GM12878 (cell line): ENCODE data around the gene ANO6. TPM values are rescaled to one million over a fixed set of nuclear protein-coding genes. Genes with fewer than 3 reads are reported as not detected.

Source experiments
- ATAC-seq: fragments of 200-7000 bp; cut with Tn5 transposase; 3 replicates; pipeline ENCODE4 v1.9.1; 2020; ENCODE audit warnings: mild to moderate bottlenecking, moderate library complexity
- BruUV-seq: library from RNA; stranded (reverse); fragments of 400-500 nt; replicated peaks from 2 replicates; lab custom pipeline; 2021; lab: Mats Ljungman, UMichigan
- CTCF ChIA-PET: fragments of 300-600 bp; sonication (Branson Sonifier 250); formaldehyde crosslinking; extraction: SDS; loops from one replicate; lab custom pipeline; 2021; ENCODE audit warnings: inconsistent platforms; lab: Yijun Ruan, JAX
- POLR2A ChIA-PET: fragments of 350-600 bp; formaldehyde crosslinking; extraction: SDS; loops from one replicate; lab custom pipeline; 2021; ENCODE audit warnings: inconsistent platforms; lab: Charles Lee
- RAD21 ChIA-PET: fragments of 300-600 bp; sonication (Branson Sonifier 250); formaldehyde crosslinking; loops from one replicate; lab custom pipeline; 2023; ENCODE audit warnings: antibody characterized with exemption; ENCODE audit not compliant: unreplicated experiment; lab: Charles Lee
- SMC1A ChIA-PET: fragments of 300-600 bp; sonication (Branson Sonifier 250); formaldehyde crosslinking; loops from one replicate; lab custom pipeline; 2023; ENCODE audit not compliant: unreplicated experiment, uncharacterized antibody; lab: Charles Lee
- DNase-seq: peaks from one replicate; pipeline ENCODE4 v3.0.0-alpha.2; 2011; ENCODE audit warnings: low read depth, low spot score
- FAIRE-seq: peaks from 3 replicates; lab custom pipeline; 2011; peaks lifted over from hg19 to GRCh38; lab: Jason Lieb, UNC
- H2AFZ ChIP-seq: 2 replicates; pipeline ENCODE4 v1.6.0; 2011; ENCODE audit warnings: low read depth, low read length, control low read depth; ENCODE audit not compliant: control insufficient read depth
- H3K27ac ChIP-seq: 2 replicates; pipeline ENCODE4 v1.5.1; 2011; ENCODE audit warnings: control low read depth; ENCODE audit not compliant: control insufficient read depth, insufficient read depth
- H3K27me3 ChIP-seq, 2 experiments: replicated peaks in 1 of 2; 2 replicates each; pipeline versions ENCODE4 v1.6.0 to v1.6.1; 2011; ENCODE audit warnings: low read length in 1 of 2; ENCODE audit not compliant: control insufficient read depth in 2 of 2, insufficient read depth in 2 of 2
- H3K36me3 ChIP-seq, 2 experiments: 2 replicates each; pipeline ENCODE4 v1.5.1; 2011; ENCODE audit warnings: low read length in 1 of 2; ENCODE audit not compliant: control insufficient read depth in 2 of 2, insufficient read depth in 2 of 2
- H3K4me1 ChIP-seq: 2 replicates; pipeline ENCODE4 v1.6.1; 2011; ENCODE audit warnings: mild to moderate bottlenecking, low read length, moderate library complexity, mixed read lengths; ENCODE audit not compliant: control insufficient read depth, insufficient read depth
- H3K4me2 ChIP-seq: 2 replicates; pipeline ENCODE4 v1.6.0; 2011; ENCODE audit warnings: control low read depth; ENCODE audit not compliant: control insufficient read depth, insufficient read depth
- H3K4me3 ChIP-seq: fragments of 200-600 bp; sonication (generic); 2 replicates; pipeline ENCODE4 v1.5.1; 2016
- H3K79me2 ChIP-seq: 2 replicates; pipeline ENCODE4 v1.6.0; 2011; ENCODE audit warnings: low read length; ENCODE audit not compliant: control insufficient read depth, insufficient read depth
- H3K9ac ChIP-seq: 2 replicates; pipeline ENCODE4 v1.8.0; 2011; ENCODE audit warnings: low read length, control low read depth, mixed read lengths; ENCODE audit not compliant: control insufficient read depth, insufficient read depth
- H3K9me3 ChIP-seq: replicated peaks from 3 replicates; pipeline ENCODE4 v1.5.1; 2011; ENCODE audit warnings: mild to moderate bottlenecking, low read length; ENCODE audit not compliant: control insufficient read depth, insufficient read depth
- H4K20me1 ChIP-seq: 2 replicates; pipeline ENCODE4 v1.6.0; 2011; ENCODE audit not compliant: control insufficient read depth, insufficient read depth
- CREB1 ChIP-seq: IDR thresholded peaks from 2 replicates; pipeline ENCODE4 v1.6.1; 2012; ENCODE audit warnings: low read depth, mild to moderate bottlenecking, inconsistent platforms
- FOS ChIP-seq: IDR thresholded peaks from 3 replicates; pipeline ENCODE4 v1.6.1; 2011; ENCODE audit warnings: borderline replicate concordance; ENCODE audit not compliant: insufficient read length; ENCODE audit errors: extremely low read depth
- IKZF2 ChIP-seq, 2 experiments: fragments of 450-650 bp; IDR thresholded peaks; 2 replicates each; pipeline ENCODE4 v1.6.1; 2017; ENCODE audit warnings: mild to moderate bottlenecking in 2 of 2, moderate library complexity in 2 of 2
- IRF5 ChIP-seq: fragments of 450-650 bp; IDR thresholded peaks from 2 replicates; pipeline ENCODE4 v1.6.1; 2017; ENCODE audit warnings: borderline replicate concordance
- MTA3 ChIP-seq: IDR thresholded peaks from 2 replicates; pipeline ENCODE4 v1.6.1; 2012; ENCODE audit warnings: low read length, inconsistent platforms, borderline replicate concordance
- NFYB ChIP-seq: IDR thresholded peaks from 2 replicates; pipeline ENCODE4 v1.6.1; 2011; ENCODE audit warnings: low read depth, mild to moderate bottlenecking, low read length, improper control_type of control experiment, moderate library complexity; ENCODE audit not compliant: insufficient read depth
- NR2F1 ChIP-seq: fragments of 450-650 bp; conservative IDR thresholded peaks from 2 replicates; pipeline ENCODE4 v1.6.1; 2017; ENCODE audit warnings: mild to moderate bottlenecking
- PBX3 ChIP-seq: IDR thresholded peaks from 2 replicates; pipeline ENCODE4 v1.6.1; 2011; ENCODE audit warnings: mild to moderate bottlenecking, low read depth, low read length, moderate library complexity; ENCODE audit not compliant: insufficient replicate concordance
- SIN3A ChIP-seq: IDR thresholded peaks from 2 replicates; pipeline ENCODE4 v1.6.1; 2012; ENCODE audit warnings: low read depth, low read length, improper control_type of control experiment
- TARDBP ChIP-seq: IDR thresholded peaks from 2 replicates; pipeline ENCODE4 v1.6.1; 2016; ENCODE audit warnings: borderline replicate concordance
- TCF3 ChIP-seq: IDR thresholded peaks from 2 replicates; pipeline ENCODE4 v1.6.1; 2012; ENCODE audit warnings: low read depth, mild to moderate bottlenecking, low read length, borderline replicate concordance; ENCODE audit not compliant: insufficient read depth
- YY1 ChIP-seq: IDR thresholded peaks from 2 replicates; pipeline ENCODE4 v1.6.1; 2011; ENCODE audit warnings: low read depth, mild to moderate bottlenecking, low read length
- ZBED1 ChIP-seq: IDR thresholded peaks from 2 replicates; pipeline ENCODE4 v1.6.1; 2016; ENCODE audit warnings: borderline replicate concordance
- WGBS: methylation state at CpG from one replicate; pipeline ENCODE4 v1.1.6; 2016; ENCODE audit warnings: low lambda C conversion rate; ENCODE audit not compliant: insufficient replicate concordance, insufficient coverage; ENCODE audit errors: missing lambda C conversion rate; 5-methylcytosine and 5-hydroxymethylcytosine counted together
- in situ Hi-C: fragments of 300-500 bp; cut with MboI; formaldehyde crosslinking; loops from 9 replicates; pipeline ENCODE4 v1.14.3; 2018; ENCODE audit warnings: mixed read lengths
- intact Hi-C: fragments of 100-400 bp; cut with micrococcal nuclease; formaldehyde crosslinking; loops from one replicate; pipeline ENCODE4 v1.14.2; 2022; ENCODE audit not compliant: unreplicated experiment
- polyA plus RNA-seq, 11 experiments: library from polyadenylated mRNA; depleted of rRNA in 4 of 11; unstranded in 6 of 11; stranded (reverse) in 5 of 11; fragments of >200 nt; fragmentation: Nextera tagmentation in 4 of 11; fragmentation: Illumina TruSeq in 1 of 11; extraction: Ambion mirVana in 4 of 11; extraction: Trizol in 1 of 11; gene quantifications; 1 replicate in 1 of 11; 2 replicates in 10 of 11; pipeline versions ENCODE4 v1.2.1 to v1.2.3, GENCODE V29; 2011 to 2016; ENCODE audit warnings: inconsistent platforms in 2 of 11, missing spikeins in 2 of 11, low read depth in 1 of 11
- total RNA-seq, 4 experiments: library from RNA; depleted of rRNA in 3 of 4; stranded (reverse); fragments of >200 nt in 3 of 4; fragmentation: Illumina TruSeq in 1 of 4; extraction: Trizol in 1 of 4; gene quantifications; 2 replicates each; pipeline versions ENCODE4 v1.2.1 to v1.2.3, GENCODE V29; 2013 to 2021
- TF ChIP-seq, protein P1 (sequence below): fragments of 150-350 bp; IDR thresholded peaks from 2 replicates; pipeline ENCODE4 v1.6.1; 2016; ENCODE audit warnings: low read depth, low read length

ANO6 gene
- total and polyA plus RNA-seq, 10 of the 15 experiments (the other 5 are each of a cell fraction or from before 2014, with no cell fraction given), result 4.6 to 30.3 (median 26.0) TPM

DNA sequence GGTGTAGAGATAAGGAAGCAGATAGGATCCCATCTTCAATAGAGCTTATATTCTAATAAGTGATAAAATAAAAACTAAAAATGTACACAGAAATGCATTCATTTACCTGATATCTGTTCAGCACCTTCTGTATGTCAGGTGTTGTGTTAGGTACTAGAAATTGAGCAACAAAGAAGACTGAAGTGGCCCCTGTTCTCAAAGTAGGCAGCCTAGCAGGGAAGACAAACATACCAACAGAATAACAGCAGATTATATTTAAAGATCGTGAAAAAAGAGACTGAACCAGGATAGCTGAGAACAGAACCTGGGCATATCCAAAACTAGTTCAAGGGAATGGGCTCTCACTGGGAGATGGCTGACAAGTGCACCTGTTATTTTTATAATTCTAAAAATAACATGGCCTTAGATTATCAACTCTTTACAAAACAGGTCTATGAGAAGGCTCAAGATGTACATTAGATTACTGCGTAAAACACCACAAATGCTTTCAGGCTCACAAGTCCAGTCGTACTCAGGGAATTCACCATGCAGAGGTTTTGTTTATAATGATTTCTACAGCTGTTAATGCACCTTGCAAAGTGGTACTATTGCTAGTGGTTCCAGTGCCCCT is 16.4 kb downstream of the ANO6 start:
- FAIRE-seq (no peak), ATAC-seq (no peak; the same call in 2 of the 3 replicates), DNase-seq (no peak)
- ChIA-PET POLR2A (interaction anchor here (1.0 to 1.5 kb wide), 3 partner anchors 8 to 25 kb away, joined by 3 to 5 read pairs (median 4); no protein-coding TSS in a partner anchor), CTCF (interaction anchor here (1.4 to 2.1 kb wide), 3 partner anchors 8 to 11 kb away, joined by 5 read pairs; no protein-coding TSS in a partner anchor), SMC1A (interaction anchor here (0.7 to 2.0 kb wide), 6 partner anchors 9 to 57 kb away, joined by 3 to 9 read pairs (median 5); partner anchors contain the start of gene ANO6), RAD21 (interaction anchor here (1.3 kb wide), 1 partner anchor 15 kb away, joined by 7 read pairs; no protein-coding TSS in a partner anchor)
- H3K4me1 ChIP-seq, result peaks cover 40% of the 10 kb centered on the region
- in situ Hi-C loops (no loop called here), intact Hi-C loops (no loop called here)
- H3K27ac ChIP-seq, result peak overlapping the region; percentile 66
- H3K9me3 ChIP-seq, result no peaks in the 10 kb centered on the region; the same call in 2 of the 3 replicates
- H3K79me2 ChIP-seq, result peaks cover 40% of the 10 kb centered on the region
- H3K4me3 ChIP-seq, result peak overlapping the region; percentile 38; the same call in 1 of the 2 replicates
- no peaks in the 10 kb centered on the region for H3K27me3 ChIP-seq
- H2AFZ ChIP-seq, result no peak overlapping the region
- H3K4me2 ChIP-seq, result peak overlapping the region; percentile 26; the same call in 1 of the 2 replicates
- peaks cover 0 to 3% of the 10 kb centered on the region in 2 experiments; a peak in 1 of 4 replicates for H3K36me3 ChIP-seq
- WGBS, result 94% methylated on average over 3 of the region's 3 CpGs
- no TSS peak for BruUV-seq
- no peak for TF ChIP-seq ZBED1
- no peak for TF ChIP-seq PBX3
- TF ChIP-seq NFYB, result no peak
- TF ChIP-seq NR2F1, result no peak
- TF ChIP-seq MTA3, result no peak
- no peak for TF ChIP-seq FOS
- TF ChIP-seq IKZF2 (IDR thresholded peaks at IDR 0.05), result no peak
- no peak for TF ChIP-seq SIN3A
- no peak for TF ChIP-seq YY1
- TF ChIP-seq, protein P1, sequence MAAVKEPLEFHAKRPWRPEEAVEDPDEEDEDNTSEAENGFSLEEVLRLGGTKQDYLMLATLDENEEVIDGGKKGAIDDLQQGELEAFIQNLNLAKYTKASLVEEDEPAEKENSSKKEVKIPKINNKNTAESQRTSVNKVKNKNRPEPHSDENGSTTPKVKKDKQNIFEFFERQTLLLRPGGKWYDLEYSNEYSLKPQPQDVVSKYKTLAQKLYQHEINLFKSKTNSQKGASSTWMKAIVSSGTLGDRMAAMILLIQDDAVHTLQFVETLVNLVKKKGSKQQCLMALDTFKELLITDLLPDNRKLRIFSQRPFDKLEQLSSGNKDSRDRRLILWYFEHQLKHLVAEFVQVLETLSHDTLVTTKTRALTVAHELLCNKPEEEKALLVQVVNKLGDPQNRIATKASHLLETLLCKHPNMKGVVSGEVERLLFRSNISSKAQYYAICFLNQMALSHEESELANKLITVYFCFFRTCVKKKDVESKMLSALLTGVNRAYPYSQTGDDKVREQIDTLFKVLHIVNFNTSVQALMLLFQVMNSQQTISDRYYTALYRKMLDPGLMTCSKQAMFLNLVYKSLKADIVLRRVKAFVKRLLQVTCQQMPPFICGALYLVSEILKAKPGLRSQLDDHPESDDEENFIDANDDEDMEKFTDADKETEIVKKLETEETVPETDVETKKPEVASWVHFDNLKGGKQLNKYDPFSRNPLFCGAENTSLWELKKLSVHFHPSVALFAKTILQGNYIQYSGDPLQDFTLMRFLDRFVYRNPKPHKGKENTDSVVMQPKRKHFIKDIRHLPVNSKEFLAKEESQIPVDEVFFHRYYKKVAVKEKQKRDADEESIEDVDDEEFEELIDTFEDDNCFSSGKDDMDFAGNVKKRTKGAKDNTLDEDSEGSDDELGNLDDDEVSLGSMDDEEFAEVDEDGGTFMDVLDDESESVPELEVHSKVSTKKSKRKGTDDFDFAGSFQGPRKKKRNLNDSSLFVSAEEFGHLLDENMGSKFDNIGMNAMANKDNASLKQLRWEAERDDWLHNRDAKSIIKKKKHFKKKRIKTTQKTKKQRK, result no peak
- TF ChIP-seq TCF3, result no peak
- TF ChIP-seq IRF5, result no peak
- no peak for TF ChIP-seq TARDBP
- TF ChIP-seq CREB1, result no peak
- no peak overlapping the region for H3K9ac ChIP-seq
- H4K20me1 ChIP-seq, result no peaks in the 10 kb centered on the region
